GM21367 (cell line): ENCODE measurements around the gene PARP6.
A peak's percentile ranks its signal among the peaks of the same experiment; 100 is the strongest.
"Not testable (repeated sequence)": the region's sequence is repeated elsewhere in the genome, so short reads cannot be mapped to it uniquely, and the experiment has no call there.

Source experiments
- ATAC-seq: cut with Tn5 transposase; IDR thresholded peaks from one replicate; pipeline ENCODE4 v1.9.1; 2021; ENCODE audit not compliant: unreplicated experiment

Gene PARP6

DNA sequence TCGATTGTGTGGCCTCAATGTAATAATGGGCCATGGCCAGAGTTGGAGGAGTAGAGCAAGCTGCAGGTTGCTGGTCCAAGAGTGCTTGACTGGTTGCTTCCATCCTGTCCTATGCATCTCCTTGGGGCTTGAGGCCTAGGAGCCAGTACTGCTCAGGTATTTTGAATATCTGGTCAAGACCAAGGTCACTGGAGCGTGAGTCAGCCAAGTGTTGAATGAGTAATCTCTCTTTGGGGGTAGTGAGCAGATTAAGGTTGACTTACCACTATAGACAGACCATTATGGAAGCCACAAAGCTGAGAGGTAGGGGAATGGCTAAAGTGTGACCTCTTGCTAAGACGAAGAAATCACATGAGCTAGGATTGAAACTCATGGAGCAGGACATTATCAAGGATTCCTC lies 9.4 kb upstream of the PARP6 start:
- no peak for ATAC-seq

DNA sequence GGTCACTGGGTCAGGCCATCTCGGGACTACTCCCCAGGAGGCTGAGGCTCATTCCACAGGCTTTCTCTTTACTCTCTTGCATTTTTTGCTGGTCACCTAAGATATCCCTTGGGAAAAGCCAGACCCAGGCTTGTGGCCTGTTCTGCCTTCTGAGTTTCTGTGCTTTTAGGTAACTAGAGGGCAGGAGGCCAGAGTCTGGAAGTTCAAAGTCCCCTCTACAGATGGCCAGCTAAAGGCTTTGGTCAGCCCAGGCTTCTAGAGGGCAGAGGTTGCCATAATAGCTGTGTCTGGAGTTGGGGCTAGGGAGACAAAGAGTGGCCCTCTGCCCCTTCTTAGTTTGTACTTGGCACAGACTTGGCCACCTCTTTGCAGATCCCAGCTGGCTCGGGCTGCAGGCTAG lies 8.4 kb upstream of the PARP6 start:
- ATAC-seq = no peak

DNA sequence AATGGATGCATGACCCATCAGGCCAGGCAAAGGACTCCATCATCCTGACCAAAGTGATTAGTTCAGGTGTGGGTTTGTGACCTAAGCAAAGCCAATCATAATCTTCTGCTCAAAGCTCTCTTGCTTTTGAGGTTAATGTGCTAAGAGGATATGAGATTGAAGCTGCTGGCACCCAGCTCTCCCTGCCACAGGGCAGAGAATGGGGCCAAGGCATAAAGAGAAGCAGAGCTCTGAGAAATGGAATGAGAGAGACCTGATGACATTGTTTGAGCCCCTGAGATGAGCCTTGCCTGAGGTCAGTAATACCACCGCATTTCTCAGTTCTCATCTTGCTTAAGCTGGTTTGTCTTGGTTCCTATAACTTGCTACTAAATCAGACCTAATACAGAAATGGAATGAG lies 6.4 kb upstream of the PARP6 start:
- no peak for ATAC-seq

DNA sequence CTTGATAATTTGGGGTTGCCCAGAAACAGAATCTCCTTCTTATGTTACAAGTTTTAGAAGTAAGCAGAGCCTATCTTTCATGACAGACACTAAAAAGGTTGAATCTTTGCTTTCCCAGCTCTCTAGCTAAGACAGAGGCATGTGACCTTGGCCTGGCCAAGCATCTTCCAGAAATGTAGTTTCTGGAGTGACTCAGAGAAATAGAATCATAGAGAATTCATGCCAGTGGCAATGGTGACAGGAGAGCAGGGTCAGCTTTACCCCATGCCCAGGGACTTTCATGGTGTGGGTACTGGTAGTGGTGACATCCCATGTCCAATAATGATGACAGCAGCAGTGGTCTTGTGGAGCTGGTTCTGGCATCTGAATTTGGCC lies 4.0 kb upstream of the PARP6 start:
- no peak for ATAC-seq

DNA sequence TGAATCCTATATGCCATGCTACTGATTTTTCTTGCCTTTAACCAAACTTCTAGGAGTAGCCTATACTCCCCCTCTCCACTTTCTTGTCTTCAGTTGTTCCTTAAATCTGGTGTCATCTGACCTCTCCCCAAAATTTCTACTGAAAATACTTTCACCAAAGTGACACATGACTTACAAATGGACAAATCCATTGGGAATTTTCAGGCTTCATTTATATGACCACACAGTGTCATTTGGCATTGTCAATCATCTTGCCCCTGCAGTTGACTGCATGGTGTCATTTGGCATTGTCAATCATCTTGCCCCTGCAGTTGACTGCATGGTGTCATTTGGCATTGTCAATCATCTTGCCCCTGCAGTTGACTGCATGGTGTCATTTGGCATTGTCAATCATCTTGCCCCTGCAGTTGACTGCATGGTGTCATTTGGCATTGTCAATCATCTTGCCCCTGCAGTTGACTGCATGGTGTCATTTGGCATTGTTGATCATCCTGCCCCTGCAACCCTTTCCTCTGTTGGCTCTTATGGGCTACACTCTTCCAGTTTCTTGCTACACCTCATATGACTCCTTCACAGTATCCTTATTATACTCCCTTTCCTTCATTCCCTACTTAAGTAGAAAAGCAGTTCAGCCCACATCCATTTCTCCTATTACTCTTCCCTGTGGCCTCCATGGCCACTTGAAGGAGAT lies 3.4 kb upstream of the PARP6 start:
- ATAC-seq = not testable (repeated sequence)

DNA sequence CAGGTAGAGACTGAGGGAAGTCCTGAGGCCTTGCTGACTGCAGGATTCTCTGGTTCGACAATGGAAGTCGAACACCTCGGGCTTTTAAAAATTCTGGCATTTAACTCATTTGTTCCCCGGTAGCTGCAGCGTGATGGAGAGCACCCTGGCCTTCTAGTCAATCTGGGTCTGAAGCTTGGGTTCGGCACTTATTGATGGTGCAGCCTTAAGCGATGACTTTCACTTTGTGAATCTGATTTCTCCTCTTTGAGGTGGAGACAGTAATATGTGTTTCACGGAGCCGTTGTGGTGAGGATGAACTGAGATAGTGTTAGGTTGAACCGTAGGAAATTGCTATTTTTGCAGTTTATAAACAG lies 621 bp upstream of the PARP6 start:
- no peak for ATAC-seq

DNA sequence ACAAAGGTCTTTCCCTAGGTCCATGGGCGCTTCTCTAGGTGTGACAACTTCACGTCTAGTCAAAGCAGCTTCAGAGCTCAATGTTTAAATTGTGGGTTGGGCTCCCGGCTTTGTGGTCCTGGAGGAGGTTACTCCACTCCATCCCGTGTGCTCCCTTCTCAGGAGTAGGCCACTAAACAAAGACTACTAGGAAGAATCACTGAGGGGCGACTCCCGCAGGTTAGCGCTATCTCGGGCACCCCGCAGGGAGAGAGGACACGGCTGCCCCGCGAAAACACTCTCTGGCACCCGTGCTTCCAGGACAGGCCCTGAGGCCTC lies 500 bp downstream of the PARP6 start:
- ATAC-seq = peak; percentile 0

DNA sequence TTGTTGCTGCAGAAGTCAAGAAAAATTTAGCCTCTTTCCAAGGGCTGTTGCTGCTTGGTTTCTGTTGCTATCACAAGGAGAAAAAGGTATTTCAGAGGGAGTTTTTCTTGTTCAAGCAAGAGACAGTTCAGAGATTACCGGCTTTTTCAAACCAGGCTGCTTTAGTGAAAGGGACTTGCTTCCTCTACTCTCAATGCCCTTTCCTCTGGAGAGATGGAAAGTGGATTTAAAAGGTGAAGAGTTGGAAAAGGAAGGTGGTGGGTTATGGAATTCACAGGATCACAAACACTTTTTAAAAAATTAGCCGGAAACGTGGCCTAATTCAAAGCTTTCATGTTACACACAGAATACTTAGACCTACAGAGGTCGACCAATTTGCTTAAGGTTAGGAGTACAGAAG lies 1.1 kb downstream of the PARP6 start:
- ATAC-seq = no peak

DNA sequence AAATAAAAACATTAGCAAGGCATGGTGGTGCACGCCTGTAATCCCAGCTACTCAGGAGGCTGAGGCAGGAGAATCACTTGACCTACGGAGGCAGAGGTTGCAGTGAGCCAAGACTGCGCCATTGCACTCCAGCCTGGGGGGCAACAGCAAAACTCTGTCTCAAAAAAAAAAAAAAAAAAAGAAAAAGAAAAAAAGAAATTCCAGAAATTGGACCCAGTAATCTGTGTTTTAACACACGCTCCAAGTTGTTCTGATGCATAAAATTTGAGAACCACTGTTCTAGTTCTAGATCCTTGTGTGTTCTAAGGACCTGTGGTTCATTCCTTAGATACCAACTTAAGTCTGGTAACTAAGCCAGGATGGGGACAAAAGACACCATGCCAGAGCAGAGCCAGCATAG lies 2.6 kb downstream of the PARP6 start:
- ATAC-seq = no peak

DNA sequence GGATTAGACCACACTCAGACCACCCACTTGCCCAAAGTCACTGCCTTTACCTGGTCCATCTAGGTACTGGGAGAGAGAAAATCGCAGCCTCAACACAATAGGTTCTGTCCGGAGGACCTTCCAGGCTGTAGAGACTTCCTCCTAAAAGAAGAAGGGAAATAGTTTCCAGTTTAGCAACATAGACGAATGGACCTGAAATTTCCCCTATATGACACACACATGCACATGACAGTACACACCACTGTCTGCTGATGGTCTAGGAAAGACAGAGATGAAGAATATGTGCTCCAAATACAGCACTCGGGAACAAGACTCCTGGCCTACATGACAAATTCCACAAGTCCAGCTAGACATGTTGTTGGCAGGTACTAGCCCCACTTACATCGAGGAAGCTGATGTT lies 7.3 kb downstream of the PARP6 start:
- ATAC-seq = no peak

DNA sequence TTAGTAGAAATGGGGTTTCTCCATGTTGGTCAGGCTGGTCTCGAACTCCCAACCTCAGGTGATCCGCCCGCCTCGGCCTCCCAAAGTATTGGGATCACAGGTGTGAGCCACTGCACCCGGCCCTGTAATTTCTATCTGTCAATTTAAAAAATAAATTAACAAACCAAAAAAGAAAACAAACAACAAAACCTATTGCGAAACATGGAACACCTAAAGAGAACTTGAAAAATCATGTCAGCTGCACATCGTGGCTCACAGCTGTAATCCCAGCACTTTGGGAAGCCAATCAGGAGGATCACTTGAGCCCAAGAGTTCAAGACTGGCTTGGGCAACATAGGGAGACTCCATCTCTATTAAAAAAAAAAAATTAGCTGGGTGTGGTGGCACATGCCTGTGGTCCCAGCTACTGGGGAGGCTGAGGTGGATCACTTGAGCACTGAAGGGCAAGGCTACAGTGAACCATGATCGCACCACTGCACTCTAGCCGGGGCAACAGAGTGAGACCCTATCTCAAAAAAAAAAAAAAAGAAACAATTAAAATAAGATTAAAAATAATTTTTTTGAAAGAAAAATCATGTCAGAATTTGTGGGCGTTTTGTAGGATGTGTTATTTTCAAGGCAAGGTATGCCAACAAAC lies 19.6 kb downstream of the PARP6 start:
- ATAC-seq = no peak

DNA sequence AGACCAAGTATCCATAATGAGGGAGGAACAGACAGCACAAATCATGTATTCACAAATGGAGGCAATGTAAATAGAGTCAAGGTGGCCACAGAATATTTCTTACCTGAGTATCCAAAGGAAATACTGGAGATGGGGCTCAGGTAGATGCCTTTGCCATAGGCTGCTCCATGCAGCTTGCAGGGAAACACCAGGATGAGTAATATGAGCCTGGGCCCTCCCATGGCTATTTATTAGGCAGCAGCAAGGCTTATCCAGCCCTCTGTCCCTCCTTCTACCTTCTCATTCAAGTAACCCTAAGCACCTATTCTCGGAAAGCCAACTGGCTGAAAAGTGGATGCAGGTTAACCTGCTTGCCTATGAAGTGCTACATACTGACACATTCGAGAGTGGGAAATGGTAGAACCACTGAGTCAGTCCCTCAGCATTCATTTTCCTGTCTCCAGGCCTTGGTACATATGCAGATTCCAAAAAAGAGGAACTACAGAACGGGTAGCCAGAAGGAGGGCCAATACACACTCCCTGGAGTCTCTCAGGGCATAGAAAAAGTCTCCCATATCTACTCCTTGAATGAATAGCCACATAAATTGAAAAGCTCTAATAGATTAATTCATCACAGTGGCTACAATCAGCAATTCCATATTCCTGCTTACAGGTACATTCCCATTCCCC lies 23.1 kb downstream of the PARP6 start:
- ATAC-seq = no peak

DNA sequence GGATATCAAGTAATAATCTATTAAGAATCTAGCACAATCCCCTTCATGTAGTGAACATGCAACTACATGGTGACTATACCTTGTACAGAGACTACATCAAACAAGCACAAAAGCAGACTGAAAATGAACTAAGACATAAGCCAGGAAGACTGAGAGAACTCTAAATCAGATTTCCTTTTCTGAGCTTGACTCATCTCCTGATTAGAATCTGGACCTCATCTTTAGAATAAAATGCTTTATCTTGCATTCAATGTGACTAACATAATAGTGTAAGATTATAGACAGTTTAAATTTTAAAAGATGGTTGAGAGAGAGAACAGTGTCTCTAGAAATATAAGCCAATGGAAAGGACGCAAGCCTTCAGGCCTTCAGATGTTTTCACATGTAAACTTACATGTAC lies 23.8 kb downstream of the PARP6 start:
- no peak for ATAC-seq

DNA sequence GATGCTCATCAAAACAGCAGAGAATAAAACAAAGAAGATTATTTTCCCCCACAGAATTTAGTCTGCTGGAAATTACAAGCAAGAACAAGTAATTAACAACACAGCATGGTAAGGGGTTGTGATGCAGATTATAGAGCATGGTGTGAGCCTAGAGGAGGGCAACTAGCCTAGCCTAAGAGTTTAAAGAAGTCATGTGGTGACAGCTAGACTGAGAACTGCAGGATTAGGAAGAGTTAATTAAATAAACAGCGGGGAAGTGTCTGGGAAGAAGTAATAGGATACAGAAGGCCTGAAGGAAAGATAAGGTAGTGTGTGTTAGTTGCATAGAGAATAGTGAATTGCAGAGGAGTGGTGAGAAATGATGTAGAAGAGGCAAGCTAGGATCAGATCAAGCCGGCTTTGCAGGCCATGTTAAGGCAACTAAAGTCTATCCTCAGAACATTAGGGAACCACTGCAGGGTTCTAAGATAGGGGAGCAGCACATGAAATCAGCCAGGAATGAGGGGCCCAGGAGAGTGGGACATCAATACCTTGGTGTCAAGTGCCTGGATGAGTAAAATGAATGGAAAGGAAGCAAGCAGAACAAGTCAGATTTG lies 29.5 kb downstream of the PARP6 start:
- ATAC-seq = no peak

DNA sequence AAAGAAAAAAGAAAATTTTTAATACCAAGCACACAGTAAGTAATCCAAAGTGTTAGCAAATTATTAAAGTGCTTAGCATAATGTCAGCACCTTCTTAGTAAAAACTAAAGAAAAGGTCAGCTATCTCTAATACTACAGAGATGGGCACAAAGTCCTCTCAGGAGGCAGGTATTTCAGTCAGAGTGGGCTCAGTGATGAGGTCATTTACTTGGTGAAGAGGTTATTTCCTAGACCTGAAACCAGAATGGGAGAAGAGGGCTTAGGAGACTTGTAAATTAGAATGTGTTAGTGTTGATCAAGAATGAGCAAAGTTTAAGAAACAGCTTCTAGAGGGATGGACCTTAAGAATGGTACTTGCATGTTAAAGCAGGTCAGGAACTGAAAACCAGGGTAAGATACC lies 32.7 kb downstream of the PARP6 start:
- no peak for ATAC-seq

DNA sequence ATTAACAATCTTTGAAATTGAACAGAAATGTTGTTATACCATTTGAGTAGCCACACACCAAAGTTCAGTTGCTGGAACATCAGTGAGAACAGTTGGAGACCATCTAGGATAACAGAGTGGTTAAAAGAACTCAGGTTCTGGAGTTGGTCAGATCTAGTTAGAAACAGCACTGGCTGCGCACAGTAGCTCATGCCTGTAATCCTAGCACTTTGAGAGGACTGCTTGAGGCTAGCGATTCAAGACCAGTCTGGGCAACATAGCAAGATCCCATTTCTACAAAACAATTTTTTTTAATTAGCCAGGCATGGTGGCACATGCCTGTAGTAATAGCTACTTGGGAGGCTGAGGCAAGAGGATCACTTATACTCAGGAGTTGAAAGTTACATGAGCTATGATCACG lies 33.8 kb downstream of the PARP6 start:
- ATAC-seq = no peak

DNA sequence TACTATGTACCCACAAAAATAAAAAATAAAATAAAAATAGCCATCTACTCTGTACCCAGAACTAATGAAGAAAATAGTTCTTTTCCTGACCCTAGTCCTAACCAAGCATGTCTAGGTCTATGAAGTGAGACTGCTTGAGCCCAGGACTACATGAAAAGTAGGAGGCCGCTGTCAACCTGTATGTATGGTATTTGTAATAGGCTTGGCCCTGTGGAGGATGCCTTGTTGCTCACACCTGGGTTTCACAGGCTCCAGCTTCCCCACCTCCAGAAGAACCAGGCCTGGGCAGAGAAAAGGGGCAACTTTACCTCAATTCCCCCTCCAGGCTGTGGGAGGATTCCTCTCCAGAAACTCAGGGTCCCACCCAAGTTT lies 34.5 kb downstream of the PARP6 start:
- ATAC-seq = no peak

DNA sequence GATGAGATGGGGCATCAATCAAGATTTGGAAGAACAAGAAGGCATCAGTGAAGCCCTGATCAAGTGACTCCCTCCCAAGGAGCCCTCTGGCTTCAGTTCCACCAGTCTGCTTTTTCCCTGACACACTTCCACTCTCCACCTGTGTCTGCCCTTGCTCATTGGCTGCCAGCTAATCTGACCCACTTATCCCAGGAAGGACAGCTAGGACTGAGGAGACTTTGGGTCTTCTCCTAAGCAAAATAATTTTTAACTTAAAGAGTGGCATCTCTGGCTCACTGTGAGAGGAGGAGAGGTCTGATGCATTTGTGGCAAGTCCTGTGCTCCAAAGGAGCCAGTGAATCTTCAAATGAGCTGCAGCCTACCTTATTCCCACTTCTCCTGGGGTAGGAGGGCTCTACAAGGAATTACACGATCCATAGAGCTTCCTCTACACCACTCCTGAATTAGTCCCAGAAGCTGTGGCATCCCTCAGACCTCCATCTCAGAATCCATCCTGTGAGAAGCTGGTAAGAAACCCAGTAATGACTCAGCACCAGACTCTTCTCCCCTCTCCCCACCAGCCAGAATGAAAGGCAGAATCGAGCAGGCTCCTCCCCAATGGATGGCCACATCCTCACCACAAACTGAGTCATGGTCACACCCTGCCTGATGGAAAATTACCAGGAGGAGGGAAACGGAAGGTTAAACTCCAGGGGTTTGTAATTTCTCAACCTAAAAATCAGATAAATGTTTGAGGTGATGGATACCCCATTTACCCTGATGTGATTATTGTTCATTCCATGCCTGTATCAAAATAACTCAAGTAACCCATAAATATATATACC lies 35.1 kb downstream of the PARP6 start:
- peak; percentile 40 for ATAC-seq

DNA sequence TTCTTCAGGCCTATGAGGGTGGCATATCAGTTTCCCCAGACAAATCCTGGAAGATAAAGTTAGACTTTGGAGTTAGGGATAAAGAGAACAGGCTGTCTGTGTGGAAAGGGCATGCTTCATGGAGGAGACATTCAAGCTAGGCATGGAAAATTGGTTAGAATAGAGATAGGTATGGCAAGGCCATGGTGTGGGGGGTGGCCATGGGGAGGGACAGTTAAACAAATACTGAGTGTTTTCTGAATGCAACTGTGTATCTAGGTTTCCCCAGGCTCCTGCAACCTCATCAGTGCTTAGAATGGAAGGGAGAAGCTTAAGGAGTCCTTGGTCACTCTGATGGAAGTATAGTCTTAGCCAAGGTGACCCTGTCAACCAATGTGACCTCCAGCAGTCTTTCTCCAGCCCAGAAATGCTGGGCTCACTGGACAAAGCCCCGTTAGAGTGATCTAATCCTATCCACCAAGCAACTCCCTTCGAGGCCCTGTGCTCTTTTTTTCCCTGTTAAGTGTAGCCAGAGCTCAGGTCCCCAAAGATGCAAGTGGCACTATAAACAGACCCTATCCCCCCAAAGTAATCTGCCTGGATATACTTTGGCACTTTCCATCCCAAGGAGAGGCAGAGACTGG lies 35.9 kb downstream of the PARP6 start:
- ATAC-seq = no peak

DNA sequence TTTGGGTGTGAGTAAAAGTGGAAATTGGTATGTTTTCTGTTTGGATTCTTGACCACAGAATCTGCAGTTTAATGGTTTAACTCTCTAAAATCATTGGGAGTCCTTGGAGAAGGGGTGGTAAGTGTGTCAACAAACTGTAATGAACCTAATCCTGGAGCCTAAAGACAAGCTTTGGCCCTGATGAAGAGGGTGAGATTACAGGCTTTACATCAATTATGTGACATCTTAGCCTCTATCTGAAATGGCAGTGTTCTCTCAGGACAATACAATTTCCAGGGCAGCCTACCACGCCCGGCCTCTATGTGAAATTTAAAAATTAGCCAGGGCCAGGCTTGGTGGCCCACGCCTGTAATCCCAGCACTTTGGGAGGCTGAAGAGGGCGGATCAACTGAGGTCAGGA lies 37.1 kb downstream of the PARP6 start:
- ATAC-seq = no peak

DNA sequence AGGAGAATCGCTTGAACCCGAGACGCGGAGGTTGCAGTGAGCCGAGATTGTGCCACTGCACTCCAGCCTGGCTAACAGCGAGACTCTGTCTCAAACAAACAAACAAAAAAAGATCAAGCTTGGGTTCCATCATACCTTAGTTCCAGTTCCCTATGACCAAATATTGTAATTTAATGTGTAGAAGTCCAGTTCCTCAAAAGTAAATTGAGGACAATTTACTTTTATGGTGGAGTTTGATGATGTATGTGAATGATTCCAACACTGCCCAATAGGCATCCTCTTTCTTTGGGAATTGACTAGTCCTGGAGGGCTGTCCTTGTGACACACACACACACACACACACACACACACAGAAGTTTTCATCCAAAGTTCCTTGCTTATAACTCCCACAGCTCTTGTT lies 38.6 kb downstream of the PARP6 start:
- ATAC-seq = no peak
